Right kidney (tissue), 9 donors: Measurements from ENCODE around the gene SLC35G4.
"Not testable (repeated sequence)": the region's sequence is repeated elsewhere in the genome, so short reads cannot be mapped to it uniquely, and the experiment has no call there.

ENCODE experiments used
- DNase-seq: peaks from one replicate; pipeline ENCODE4 v3.0.0-alpha.2; 2016
- long read RNA-seq, 8 donors: transcript quantifications; one replicate each; lab custom pipeline, GENCODE V29; 2026

SLC35G4 gene
- long read RNA-seq, donor 1, result 0 reads
- long read RNA-seq, donor 2, result 0 reads
- long read RNA-seq, donor 3, result 0 reads
- long read RNA-seq, donor 4, result 0 reads
- long read RNA-seq, donor 5, result 0 reads
- long read RNA-seq, donor 6, result 0 reads
- long read RNA-seq, donor 7, result 0 reads
- long read RNA-seq, donor 8, result 0 reads

DNA sequence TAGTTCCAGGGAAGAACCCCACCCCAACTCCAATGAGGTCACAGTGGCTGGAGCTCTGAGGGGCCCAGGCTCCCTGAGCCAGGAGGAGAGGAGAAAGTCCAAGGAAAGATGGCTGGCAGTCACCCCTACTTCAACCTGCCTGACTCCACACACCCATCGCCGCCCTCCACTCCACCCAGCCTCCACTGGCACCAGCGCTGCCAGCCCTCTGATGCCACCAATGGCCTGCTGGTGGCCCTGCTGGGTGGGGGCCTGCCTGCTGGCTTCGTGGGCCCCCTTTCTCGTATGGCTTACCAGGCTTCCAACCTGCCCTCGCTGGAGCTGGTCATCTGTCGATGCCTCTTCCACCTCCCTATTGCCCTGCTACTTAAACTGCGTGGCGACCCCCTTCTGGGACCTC lies at the start of gene SLC35G4:
Gene SLC35G4 (plus strand): TSS at position 109 of the 400 bp plus-strand sequence. CDS start 0 bp downstream, at position 109.
- DNase-seq, result not testable (repeated sequence)

GRCh38 chr18:11561293-11561692 lies 48.1 kb upstream of the SLC35G4 start:
- DNase-seq, result no peak

DNA sequence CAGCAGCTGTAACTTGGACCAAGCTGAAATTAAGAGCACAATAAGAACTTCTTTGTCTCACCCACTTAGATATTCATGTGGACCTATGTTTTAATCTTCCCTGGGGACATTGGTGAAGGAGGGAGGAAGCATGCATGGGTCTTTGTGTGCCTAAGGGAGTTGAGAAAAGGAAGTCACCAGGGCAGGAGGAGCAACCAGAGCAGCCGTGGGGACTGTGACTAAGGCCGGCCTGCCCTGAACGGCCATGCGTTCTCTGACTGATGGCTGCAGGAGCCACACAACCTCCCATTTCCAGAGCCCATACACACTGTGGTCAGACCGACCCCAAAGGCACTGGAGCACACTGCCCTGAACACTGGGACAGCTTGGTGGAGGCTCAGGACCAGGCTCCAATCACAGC lies 43.7 kb upstream of the SLC35G4 start:
- no peak for DNase-seq

DNA sequence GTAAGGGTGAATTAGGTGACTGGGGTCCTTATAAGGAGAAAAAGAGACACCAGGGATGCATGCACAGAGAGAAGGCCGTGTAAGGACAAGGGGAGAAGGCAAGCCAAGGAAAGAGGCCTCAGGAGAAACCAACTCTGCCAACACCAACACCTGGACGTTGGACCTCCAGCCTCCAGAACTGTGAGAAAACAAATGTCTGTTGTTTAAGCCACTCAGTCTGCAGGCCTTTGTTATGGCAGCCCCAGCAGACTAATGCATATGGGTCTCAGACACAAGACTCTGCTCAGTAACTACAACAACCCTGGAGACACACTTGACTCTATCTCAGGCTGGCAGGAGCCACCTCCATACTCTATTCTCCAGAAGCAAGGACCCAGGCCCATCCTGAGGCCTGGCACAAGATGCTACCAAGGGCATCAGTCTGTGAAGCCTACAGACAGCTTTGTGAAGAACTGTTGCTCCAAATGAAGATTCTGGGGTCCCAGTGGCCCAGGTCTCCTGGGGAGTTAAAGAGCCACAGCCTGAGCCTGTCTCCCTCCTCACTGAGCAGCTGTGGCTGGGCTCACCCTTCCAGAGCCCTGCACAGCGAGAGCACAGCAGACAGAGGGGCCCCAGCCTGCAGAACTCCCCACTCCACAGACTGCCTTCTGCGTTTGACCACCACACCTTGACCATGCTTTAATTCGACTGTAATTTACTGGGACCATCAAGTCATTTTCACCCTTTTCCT lies 43.0 kb upstream of the SLC35G4 start:
- no peak for DNase-seq

- DNase-seq, result no peak
Observed at GRCh38 chr18:11567396-11567795, 42.0 kb upstream of the SLC35G4 start.

- no peak for DNase-seq
Observed at GRCh38 chr18:11570073-11570588, 39.3 kb upstream of the SLC35G4 start.

- DNase-seq, result no peak
Observed at GRCh38 chr18:11570769-11571412, 38.5 kb upstream of the SLC35G4 start.

DNA sequence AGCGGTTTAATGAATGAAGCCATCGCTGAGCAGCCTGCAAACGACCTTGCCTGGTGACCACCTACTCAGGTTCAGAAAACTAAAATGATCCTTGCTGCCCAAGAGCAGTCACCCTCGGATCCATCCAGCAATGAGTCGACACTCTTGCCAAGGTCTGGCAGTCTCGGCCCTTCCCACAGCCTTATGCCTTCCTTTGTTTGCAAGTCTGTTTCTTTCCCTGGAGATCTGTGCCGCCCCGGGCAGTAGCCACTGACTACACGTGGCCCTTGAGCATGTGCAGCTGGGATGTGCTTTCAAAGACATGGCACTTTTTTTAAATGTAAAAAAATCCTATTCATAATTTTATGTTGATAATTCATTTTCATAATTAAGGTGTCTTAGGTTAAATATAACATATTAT lies 37.2 kb upstream of the SLC35G4 start:
- DNase-seq, result no peak

DNA sequence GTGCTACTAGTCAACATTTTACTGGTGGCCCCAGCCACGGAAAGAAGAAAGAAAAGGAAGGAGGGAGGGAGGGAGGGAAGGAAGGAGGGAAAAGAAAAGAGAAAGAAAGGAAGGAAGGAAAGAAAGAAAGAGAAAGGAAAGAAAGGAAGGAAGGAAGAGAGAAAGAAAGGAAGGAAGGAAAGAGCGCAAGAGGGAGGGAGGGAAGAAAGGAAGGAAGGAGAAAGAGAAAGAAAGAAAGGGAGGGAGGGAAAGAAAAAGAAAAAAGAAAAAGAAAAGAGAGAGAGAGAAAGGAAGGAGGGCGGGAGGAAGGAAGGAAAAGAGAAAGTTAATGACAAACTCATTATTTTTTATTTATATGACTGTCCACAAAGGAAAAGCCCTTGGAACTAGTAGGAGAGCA lies 34.9 kb upstream of the SLC35G4 start:
- DNase-seq, result no peak

- no peak for DNase-seq
Observed at GRCh38 chr18:11577271-11578112, 31.9 kb upstream of the SLC35G4 start.

DNA sequence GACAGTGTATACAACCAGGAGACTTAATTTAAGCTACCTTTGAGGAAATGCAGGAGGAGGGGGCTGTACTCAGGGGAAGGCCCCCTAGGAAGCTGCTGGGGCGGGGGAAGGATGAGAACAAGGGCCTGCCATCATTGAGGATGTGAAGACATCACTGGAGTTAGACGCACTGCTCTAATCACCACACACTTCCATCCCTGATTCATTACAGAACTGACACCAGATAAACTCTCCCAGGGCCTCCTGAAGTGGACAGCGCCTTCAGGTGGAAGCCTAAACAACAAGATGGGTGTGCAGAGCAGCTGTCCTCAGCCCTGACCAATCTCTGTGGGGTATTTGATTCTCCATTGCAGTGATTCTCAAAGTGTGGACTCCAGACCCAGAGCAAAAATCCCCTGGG lies 30.6 kb upstream of the SLC35G4 start:
- DNase-seq, result no peak

- no peak for DNase-seq
Observed at GRCh38 chr18:11579916-11580315, 29.5 kb upstream of the SLC35G4 start.

GRCh38 chr18:11581286-11581685 lies 28.1 kb upstream of the SLC35G4 start:
- no peak for DNase-seq

GRCh38 chr18:11585596-11585995 lies 23.8 kb upstream of the SLC35G4 start:
- no peak for DNase-seq

DNA sequence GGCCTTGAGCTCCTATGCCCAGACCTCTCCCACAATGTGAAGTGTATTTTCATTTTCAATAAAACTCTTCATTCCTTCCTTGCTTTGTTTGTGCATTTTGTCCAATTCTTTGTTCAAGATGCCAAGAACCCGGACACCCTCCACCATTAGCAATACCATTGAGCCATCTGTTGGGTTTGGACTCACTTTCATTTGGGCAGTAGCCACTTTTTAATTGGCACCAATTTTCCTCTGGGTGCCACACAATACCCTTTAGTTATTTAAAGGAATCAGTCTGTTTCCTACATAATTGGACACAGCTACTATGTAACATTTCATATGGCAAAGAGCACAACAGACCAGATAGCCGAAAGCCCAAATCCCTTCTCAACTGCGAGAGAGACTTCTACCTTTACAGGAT lies 22.5 kb upstream of the SLC35G4 start:
- no peak for DNase-seq

GRCh38 chr18:11587432-11587831 lies 22.0 kb upstream of the SLC35G4 start:
- DNase-seq, result no peak

DNA sequence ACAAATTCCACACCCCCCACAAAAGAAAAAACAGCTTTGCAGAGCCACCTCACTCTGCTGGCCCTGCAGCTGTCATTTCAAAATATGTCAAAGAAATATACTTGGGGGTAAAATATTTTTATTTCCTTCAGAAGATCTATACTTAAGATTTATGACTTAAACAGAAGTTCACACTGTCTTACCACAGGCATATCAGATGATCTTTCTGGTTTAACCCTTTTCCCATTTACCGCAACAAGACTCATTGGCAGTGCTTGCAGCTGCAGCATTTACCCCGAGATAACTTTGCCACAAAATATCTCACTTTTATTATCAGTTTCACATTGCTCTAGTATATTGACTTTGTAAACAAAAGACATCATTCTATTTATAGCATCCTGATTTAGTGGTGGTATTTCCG lies 21.6 kb upstream of the SLC35G4 start:
- no peak for DNase-seq

DNA sequence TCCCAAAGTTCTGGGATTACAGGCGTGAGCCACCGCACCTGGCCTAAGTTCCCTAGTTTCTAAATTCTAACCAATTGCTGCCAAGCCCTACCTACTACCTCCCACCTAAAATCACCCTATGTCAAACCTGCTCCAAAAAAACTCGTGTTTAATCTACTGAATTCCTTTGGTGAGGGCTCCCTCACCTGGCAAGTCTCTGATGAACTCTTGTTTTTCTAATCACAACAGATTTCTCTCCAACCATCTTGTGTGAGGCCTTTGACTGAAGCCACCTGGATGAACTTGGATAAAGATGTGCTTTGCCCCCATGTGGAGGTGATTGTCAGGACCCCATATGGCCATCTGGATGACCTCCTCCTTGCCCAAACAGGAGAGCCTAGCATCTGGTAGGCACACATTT lies 17.4 kb upstream of the SLC35G4 start:
- DNase-seq, result no peak

DNA sequence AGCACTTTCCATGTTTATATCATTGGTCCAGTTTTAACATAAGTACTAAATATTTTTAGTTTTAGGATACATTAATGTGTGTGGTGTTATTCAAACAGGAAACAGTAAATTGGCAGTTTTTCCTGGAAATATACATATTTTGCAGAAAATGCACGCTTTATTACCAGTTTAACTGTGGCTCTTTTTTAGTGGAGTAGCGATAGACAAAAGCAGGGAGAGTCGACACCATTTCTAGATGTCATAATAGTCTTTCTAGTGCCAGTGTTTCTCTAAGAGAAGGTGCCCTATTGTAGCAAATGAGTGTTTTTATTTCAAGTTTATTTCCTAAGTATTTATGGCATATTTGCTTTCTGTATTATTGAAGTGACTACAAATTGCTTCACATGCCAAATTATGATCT lies 9.1 kb upstream of the SLC35G4 start:
- no peak for DNase-seq

DNA sequence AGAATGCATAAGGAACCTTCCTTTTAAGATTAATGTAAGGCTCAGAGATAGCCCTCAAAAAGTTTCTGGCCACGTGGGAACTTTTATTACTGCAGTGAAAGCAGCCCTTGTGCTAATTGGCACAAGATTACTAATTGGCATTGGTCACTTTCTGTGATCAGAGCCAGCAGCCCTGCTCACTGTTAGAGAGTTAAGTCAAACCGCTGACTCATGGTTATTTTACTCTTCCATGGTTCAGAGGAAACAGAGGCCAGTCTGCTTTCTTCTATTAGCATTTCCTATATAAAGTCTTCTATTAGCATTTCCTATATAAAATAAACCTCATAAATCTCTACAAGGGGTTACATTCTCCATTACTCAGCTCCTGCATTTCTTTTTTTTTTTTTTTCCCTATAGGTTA lies 1.5 kb upstream of the SLC35G4 start:
- peak; percentile 14 for DNase-seq

DNA sequence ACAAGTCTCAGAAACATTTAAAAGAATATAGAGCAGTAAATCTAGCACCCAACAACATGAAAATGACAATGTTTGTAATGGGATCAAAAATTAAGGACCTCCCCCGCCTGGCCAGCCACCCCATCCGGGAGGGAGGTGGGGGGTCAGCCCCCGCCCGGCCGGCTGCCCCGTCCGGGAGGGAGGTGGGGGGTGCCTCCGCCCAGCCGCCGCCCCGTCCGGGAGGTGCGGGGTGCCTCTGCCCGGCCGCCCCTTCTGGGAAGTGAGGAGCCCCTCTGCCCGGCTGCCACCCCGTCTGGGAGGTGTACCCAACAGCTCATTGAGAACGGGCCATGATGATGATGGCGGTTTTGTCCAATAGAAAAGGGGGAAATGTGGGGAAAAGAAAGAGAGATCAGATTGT lies 778 bp upstream of the SLC35G4 start:
- not testable (repeated sequence) for DNase-seq

DNA sequence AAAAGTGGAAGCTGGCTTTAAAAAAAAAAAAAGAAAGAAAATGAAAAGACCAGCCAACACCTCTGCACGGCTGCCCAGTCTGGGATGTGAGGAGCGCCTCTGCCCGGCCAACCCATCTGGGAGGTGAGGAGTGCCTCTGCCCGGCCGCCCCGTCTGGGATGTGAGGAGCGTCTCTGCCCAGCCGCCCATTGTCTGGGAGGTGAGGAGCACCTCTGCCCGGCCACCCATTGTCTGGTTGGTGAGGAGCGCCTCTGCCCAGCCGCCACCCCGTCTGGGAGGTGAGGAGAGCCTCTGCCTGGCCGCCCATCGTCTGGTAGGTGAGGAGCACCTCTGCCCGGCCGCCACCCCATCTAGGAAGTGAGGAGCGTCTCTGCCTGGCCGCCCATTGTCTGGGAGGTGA lies 3.7 kb downstream of the SLC35G4 start:
- DNase-seq, result not testable (repeated sequence)

- not testable (repeated sequence) for DNase-seq
Observed at GRCh38 chr18:11613611-11614010, 4.2 kb downstream of the SLC35G4 start.
